KBM-7 (cell line): ENCODE data around the gene SPRR2A.
"Not testable (repeated sequence)": the region's sequence is repeated elsewhere in the genome, so short reads cannot be mapped to it uniquely, and the experiment has no call there.

ENCODE experiments used
- DNase-seq: peaks from one replicate; pipeline ENCODE4 v3.0.0-alpha.2; 2015
- in situ Hi-C: fragments of 300-500 bp; cut with MboI; formaldehyde crosslinking; loops from 2 replicates; pipeline ENCODE4 v1.14.3; 2020; ENCODE audit warnings: low sequenced_read_pairs, low pct_unique_long_range_greater_than_20kb, mixed read lengths

Gene SPRR2A

GRCh38 chr1:153030895-153031294, 26.4 kb downstream of the SPRR2A start, which contains the start of gene SPRR1B:
Gene SPRR1B, plus strand, starts transcription at chr1:153031203. Its CDS starts 1,143 bp downstream, at chr1:153032346.
- in situ Hi-C loops = no loop called here
- DNase-seq = no peak

GRCh38 chr1:153028766-153029165, 28.5 kb downstream of the SPRR2A start:
- in situ Hi-C loops = no loop called here
- no peak for DNase-seq

- in situ Hi-C loops = no loop called here
- no peak for DNase-seq
Measured at GRCh38 chr1:153025797-153026196, 31.5 kb downstream of the SPRR2A start.

GRCh38 chr1:153024413-153024812, 32.9 kb downstream of the SPRR2A start:
- in situ Hi-C loops = no loop called here
- DNase-seq = no peak

GRCh38 chr1:153023109-153023508, 34.2 kb downstream of the SPRR2A start:
- DNase-seq = no peak
- in situ Hi-C loops = no loop called here

- peak; percentile 4 for DNase-seq
- in situ Hi-C loops = not testable (repeated sequence)
Measured at GRCh38 chr1:153022340-153022739, 35.0 kb downstream of the SPRR2A start.

- in situ Hi-C loops = not testable (repeated sequence)
Measured at GRCh38 chr1:153021829-153022228, 35.5 kb downstream of the SPRR2A start.

GRCh38 chr1:153011235-153011758, 46.0 kb downstream of the SPRR2A start:
- DNase-seq, in situ Hi-C loops: not testable (repeated sequence)

More at GRCh38 chr1:153021829-153022228, 35.5 kb downstream of the SPRR2A start:
- not testable (repeated sequence) for DNase-seq
